Spinal cord (tissue), 10 donors: Measurements from ENCODE around the gene PRRT1. TPM values are rescaled to one million over a fixed set of nuclear protein-coding genes. Genes with fewer than 3 reads are reported as not detected.
A peak's percentile ranks its signal among the peaks of the same experiment; 100 is the strongest.

Experiments used
- DNase-seq, 6 donors: peaks; one replicate each; pipeline versions ENCODE4 v3.0.0 to v3.0.0-alpha.2; 2013 to 2015; ENCODE audit warnings: low spot score in 6 of 6, low read depth in 4 of 6
- H3K27ac ChIP-seq: one replicate; pipeline ENCODE4 v1.5.1; 2013; ENCODE audit warnings: low read depth, low read length, control low read depth
- H3K27me3 ChIP-seq: one replicate; pipeline ENCODE4 v1.6.1; 2013; ENCODE audit warnings: low read length; ENCODE audit not compliant: control insufficient read depth, insufficient read depth
- H3K36me3 ChIP-seq: one replicate; pipeline ENCODE4 v1.6.1; 2013; ENCODE audit warnings: low read length; ENCODE audit not compliant: control insufficient read depth, insufficient read depth
- H3K4me1 ChIP-seq: one replicate; pipeline ENCODE4 v1.6.1; 2013; ENCODE audit warnings: low read length; ENCODE audit not compliant: control insufficient read depth, insufficient read depth
- H3K4me3 ChIP-seq: one replicate; pipeline ENCODE4 v1.5.1; 2013; ENCODE audit warnings: low read depth, low read length, control low read depth
- H3K9me3 ChIP-seq: one replicate; pipeline ENCODE4 v1.6.1; 2013; ENCODE audit warnings: low read length; ENCODE audit not compliant: control insufficient read depth, insufficient read depth
- WGBS: methylation state at CpG from one replicate; pipeline ENCODE4 v1.1.5; 2013; ENCODE audit warnings: missing lambda C conversion rate; ENCODE audit not compliant: insufficient coverage; 5-methylcytosine and 5-hydroxymethylcytosine counted together
- polyA plus RNA-seq, 2 donors: library from polyadenylated mRNA; unstranded; fragments of 120-200 nt; gene quantifications; one replicate each; pipeline ENCODE4 v1.2.1, GENCODE V29; 2013; ENCODE audit not compliant: insufficient read length in 2 of 2
- total RNA-seq, 2 donors: library from RNA; depleted of rRNA in 1 of 2; stranded (reverse); fragments of 120-200 nt in 1 of 2; fragments of >200 nt in 1 of 2; gene quantifications; one replicate each; pipeline versions ENCODE4 v1.2.3 to v1.2.4, GENCODE V29; 2013 to 2014
- donor health status: healthy.

PRRT1 gene
- total and polyA plus RNA-seq, 4 donors: 0.83 to 17.7 (median 8.2) TPM

DNA sequence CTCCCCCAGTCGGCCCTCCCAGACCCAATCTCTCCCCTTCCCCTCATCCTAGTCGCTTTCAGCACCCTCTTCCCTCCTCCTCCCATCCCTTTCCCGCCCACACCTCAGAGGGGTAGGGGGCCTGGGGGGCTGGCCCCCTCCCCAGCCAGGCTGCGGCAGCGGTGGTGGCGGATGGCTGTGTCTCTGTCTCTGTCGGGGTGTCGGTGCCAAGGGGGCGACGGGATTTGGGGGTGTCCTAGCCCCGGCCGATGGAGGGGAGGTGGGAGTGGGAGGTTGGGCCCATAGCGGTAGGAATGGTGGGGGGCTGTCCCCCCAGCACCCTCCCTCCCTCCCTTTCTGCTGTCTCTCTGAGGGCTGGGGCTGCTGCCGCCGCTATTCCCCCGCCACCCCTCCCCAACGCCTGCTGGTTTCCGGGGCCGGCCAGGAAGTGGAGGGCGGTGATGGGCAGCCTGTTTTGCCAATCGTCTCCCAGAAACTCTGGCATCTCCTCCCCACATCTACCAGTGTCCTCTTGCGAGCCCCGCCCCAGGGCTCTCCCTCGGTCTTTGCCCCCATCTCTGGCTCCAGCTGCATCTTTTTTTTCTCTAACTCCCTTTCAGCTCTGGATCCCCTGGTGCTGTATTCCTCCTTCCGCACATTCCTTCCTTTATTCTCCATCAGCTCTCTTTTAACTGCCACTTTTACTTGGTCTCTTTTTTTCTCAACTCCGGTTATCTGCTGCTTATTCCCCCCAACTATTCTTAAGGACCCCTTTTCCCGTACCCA lies 24.2 kb upstream of the PRRT1 start, which contains the start of gene AGPAT1:
Gene AGPAT1, minus strand, starts transcription at position 374 of the 765 bp plus-strand sequence. CDS start 4,588 bp downstream, outside the sequence.
- 0% methylated on average over 15 of the region's 27 CpGs for WGBS
- H3K27ac ChIP-seq: peak within 1 kb of the TSS; percentile 100
- peak within 1 kb of the TSS; percentile 98 for H3K4me3 ChIP-seq
- H3K4me1 ChIP-seq: peaks cover 23% of the 10 kb centered on the region
- H3K27me3 ChIP-seq: no peaks in the 10 kb centered on the region
- no peaks in the 10 kb centered on the region for H3K9me3 ChIP-seq
- H3K36me3 ChIP-seq: peaks cover 14% of the 10 kb centered on the region
- peak; percentile 92 to 99 (median 97) for DNase-seq

DNA sequence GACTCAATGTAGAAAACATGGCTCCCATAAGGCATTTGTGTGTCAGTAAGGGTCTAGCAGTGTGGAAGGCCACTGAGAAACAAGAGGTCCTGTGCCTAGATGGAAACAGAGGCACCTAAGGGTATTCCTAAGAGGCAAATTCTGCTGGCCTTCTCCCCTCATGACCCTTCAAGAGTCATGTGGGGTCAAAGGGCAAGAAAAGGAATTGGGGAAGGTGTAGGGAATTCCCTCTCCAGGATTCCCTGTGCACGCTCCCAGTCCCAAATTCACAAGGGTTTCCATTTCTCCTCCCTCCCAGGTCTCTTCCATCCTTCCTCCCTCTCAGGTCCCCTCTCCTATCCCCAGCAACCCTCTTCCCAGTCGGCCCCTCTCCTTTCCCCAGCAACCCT lies 23.6 kb upstream of the PRRT1 start:
- Histone ChIP-seq H3K9me3 (no peaks in the 10 kb centered on the region), H3K4me1 (peaks cover 23% of the 10 kb centered on the region), H3K27me3 (no peaks in the 10 kb centered on the region), H3K36me3 (peaks cover 18% of the 10 kb centered on the region), H3K27ac (peak overlapping the region; percentile 86), H3K4me3 (peak overlapping the region; percentile 98)
- DNase-seq: peak in 1 of 6 donors; percentile 7
- WGBS: 0% methylated on average over 2 of the region's 2 CpGs

DNA sequence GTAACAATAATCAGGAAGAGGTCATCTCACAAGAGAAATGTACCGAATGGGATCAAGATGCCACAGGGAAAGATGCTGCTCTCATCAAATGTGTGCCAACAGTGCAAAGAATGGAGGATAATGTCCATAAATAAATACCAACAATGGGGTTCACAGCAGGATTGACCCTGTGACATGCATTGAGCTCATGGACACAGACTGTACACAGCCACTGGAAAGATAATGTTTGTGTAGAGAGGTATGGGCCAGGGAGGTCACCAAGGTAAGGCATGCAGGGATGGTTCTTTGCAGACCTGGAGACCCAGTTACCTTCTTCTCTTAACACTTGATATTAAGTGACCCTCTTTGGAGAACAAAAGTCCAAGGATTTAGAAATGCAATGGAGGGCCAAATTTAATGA lies 22.7 kb upstream of the PRRT1 start:
- no peaks in the 10 kb centered on the region for H3K27me3 ChIP-seq
- peaks cover 21% of the 10 kb centered on the region for H3K36me3 ChIP-seq
- H3K27ac ChIP-seq: no peak overlapping the region
- H3K4me1 ChIP-seq: peaks cover 22% of the 10 kb centered on the region
- 57% methylated on average over 1 of the region's 1 CpG for WGBS
- H3K9me3 ChIP-seq: no peaks in the 10 kb centered on the region
- DNase-seq: no peak
- H3K4me3 ChIP-seq: no peak overlapping the region

- H3K27me3 ChIP-seq: no peaks in the 10 kb centered on the region
- H3K9me3 ChIP-seq: no peaks in the 10 kb centered on the region
- no peak overlapping the region for H3K4me3 ChIP-seq
- whole genome bisulfite sequencing: 85% methylated on average over 4 of the region's 4 CpGs
- H3K4me1 ChIP-seq: peaks cover 30% of the 10 kb centered on the region
- H3K36me3 ChIP-seq: peaks cover 33% of the 10 kb centered on the region
- no peak for DNase-seq
- no peak overlapping the region for H3K27ac ChIP-seq
Observed at GRCh38 chr6:32173051-32173727, 21.4 kb upstream of the PRRT1 start.

- H3K4me1 ChIP-seq: peaks cover 25% of the 10 kb centered on the region
- H3K9me3 ChIP-seq: no peaks in the 10 kb centered on the region
- H3K27ac ChIP-seq: no peak overlapping the region
- H3K27me3 ChIP-seq: no peaks in the 10 kb centered on the region
- WGBS: 99% methylated on average over 6 of the region's 6 CpGs
- no peak for DNase-seq
- H3K36me3 ChIP-seq: peaks cover 53% of the 10 kb centered on the region
- no peak overlapping the region for H3K4me3 ChIP-seq
Observed at GRCh38 chr6:32171234-32171633, 19.5 kb upstream of the PRRT1 start.

- 96% methylated on average over 6 of the region's 11 CpGs for WGBS
- Histone ChIP-seq H3K9me3 (no peaks in the 10 kb centered on the region), H3K4me3 (no peak overlapping the region), H3K27ac (peak overlapping the region; percentile 50), H3K36me3 (peaks cover 62% of the 10 kb centered on the region), H3K4me1 (peaks cover 21% of the 10 kb centered on the region), H3K27me3 (no peaks in the 10 kb centered on the region)
- no peak for DNase-seq
Observed at GRCh38 chr6:32170294-32170693, 18.6 kb upstream of the PRRT1 start.

GRCh38 chr6:32168807-32169591 lies 17.3 kb upstream of the PRRT1 start:
- H3K27ac ChIP-seq: peak overlapping the region; percentile 50
- peaks cover 70% of the 10 kb centered on the region for H3K36me3 ChIP-seq

GRCh38 chr6:32168350-32168749 lies 16.6 kb upstream of the PRRT1 start:
- Histone ChIP-seq H3K4me3 (no peak overlapping the region), H3K4me1 (peaks cover 21% of the 10 kb centered on the region), H3K27ac (peak overlapping the region; percentile 47), H3K9me3 (no peaks in the 10 kb centered on the region), H3K27me3 (no peaks in the 10 kb centered on the region), H3K36me3 (peaks cover 76% of the 10 kb centered on the region)
- no peak for DNase-seq
- 89% methylated on average over 1 of the region's 2 CpGs for WGBS

More at GRCh38 chr6:32168807-32169591, 17.3 kb upstream of the PRRT1 start:
- no peaks in the 10 kb centered on the region for H3K9me3 ChIP-seq
- H3K27me3 ChIP-seq: no peaks in the 10 kb centered on the region
- H3K4me1 ChIP-seq: peaks cover 21% of the 10 kb centered on the region
- 95% methylated on average over 11 of the region's 11 CpGs for WGBS
- no peak overlapping the region for H3K4me3 ChIP-seq
- DNase-seq: no peak

- H3K36me3 ChIP-seq: peaks cover 82% of the 10 kb centered on the region
Observed at GRCh38 chr6:32167761-32168262, 16.1 kb upstream of the PRRT1 start.

More at GRCh38 chr6:32167761-32168262, 16.1 kb upstream of the PRRT1 start:
- no peak overlapping the region for H3K4me3 ChIP-seq
- DNase-seq: no peak
- H3K9me3 ChIP-seq: no peaks in the 10 kb centered on the region
- peak overlapping the region; percentile 6 for H3K27ac ChIP-seq
- H3K4me1 ChIP-seq: peaks cover 26% of the 10 kb centered on the region
- WGBS: 73% methylated on average over 3 of the region's 6 CpGs
- H3K27me3 ChIP-seq: no peaks in the 10 kb centered on the region
